Stomach (tissue), 9 donors: ENCODE measurements around the gene MSI2. TPM values are rescaled to one million over a fixed set of nuclear protein-coding genes. Genes with fewer than 3 reads are reported as not detected.

Experiments used
- DNase-seq, 2 donors: peaks; one replicate each; pipeline versions ENCODE4 v3.0.0 to v3.0.0-alpha.2; 2013 to 2019
- H3K27ac ChIP-seq, 5 donors: fragments of 200-600 bp in 4 of 5; sonication (generic) in 4 of 5; one replicate each; pipeline ENCODE4 v1.5.1; 2013 to 2019; ENCODE audit warnings: mild to moderate bottlenecking in 1 of 5, moderate library complexity in 1 of 5
- H3K27me3 ChIP-seq, 3 donors: fragments of 200-600 bp; sonication (generic); one replicate each; pipeline ENCODE4 v1.5.1; 2017 to 2019; ENCODE audit warnings: mixed run types in 1 of 3
- H3K36me3 ChIP-seq, 4 donors: fragments of 200-600 bp; sonication (generic); 1 replicate in 3 of 4; 2 replicates in 1 of 4; pipeline ENCODE4 v1.5.1; 2016 to 2019
- H3K4me1 ChIP-seq, 4 donors: fragments of 200-600 bp; sonication (generic); one replicate each; pipeline ENCODE4 v1.5.1; 2016 to 2019
- H3K4me3 ChIP-seq, 4 donors: fragments of 200-600 bp; sonication (generic) in 3 of 4; one replicate each; pipeline ENCODE4 v1.5.1; 2016 to 2019; ENCODE audit warnings: mild to moderate bottlenecking in 1 of 4
- H3K9me3 ChIP-seq, 4 donors: fragments of 200-600 bp; sonication (generic); one replicate each; pipeline ENCODE4 v1.5.1; 2016 to 2019
- EP300 ChIP-seq: sonication (generic); formaldehyde crosslinking; IDR thresholded peaks from one replicate; pipeline ENCODE4 v1.6.1; 2017; ENCODE audit warnings: antibody characterized with exemption
- POLR2A ChIP-seq, 4 donors: fragments of 450-650 bp; IDR thresholded peaks; one replicate each; pipeline ENCODE4 v1.6.1; 2016; ENCODE audit warnings: antibody characterized with exemption in 4 of 4, control low read depth in 2 of 4, mild to moderate bottlenecking in 1 of 4, moderate library complexity in 1 of 4
- POLR2AphosphoS5 ChIP-seq, 3 donors: sonication (generic); formaldehyde crosslinking; IDR thresholded peaks; one replicate each; pipeline ENCODE4 v1.6.1; 2016; ENCODE audit warnings: antibody characterized with exemption in 3 of 3
- WGBS, 5 donors: extraction: QIAGEN DNeasy Blood & Tissue Kit in 3 of 5; methylation state at CpG; one replicate each; pipeline versions ENCODE4 v1.1.5 to v1.1.7; 2013 to 2018; 5-methylcytosine and 5-hydroxymethylcytosine counted together
- intact Hi-C: fragments of 100-400 bp; cut with DNase I; formaldehyde crosslinking; loops from one replicate; pipeline ENCODE4 v1.15.1; 2023; ENCODE audit warnings: low total_unique reads
- polyA plus RNA-seq, 3 donors: library from polyadenylated mRNA; stranded (reverse); fragments of 200-250 nt; gene quantifications; one replicate each; pipeline ENCODE4 v1.2.3, GENCODE V29; 2013
- total RNA-seq, 5 donors: library from RNA; depleted of rRNA; stranded (reverse); fragments of >200 nt; gene quantifications; one replicate each; pipeline versions ENCODE4 v1.1.0 to v1.2.3, GENCODE V29; 2014 to 2016
- TF ChIP-seq, protein P1 (sequence below), 7 experiments: fragments of 450-650 bp in 4 of 7; fragments of 200-600 bp in 3 of 7; sonication (generic) in 3 of 7; IDR thresholded peaks; one replicate each; pipeline ENCODE4 v1.5.1; 2016 to 2019; ENCODE audit warnings: antibody characterized with exemption in 7 of 7, control low read depth in 2 of 7, mild to moderate bottlenecking in 1 of 7
- donor health status: healthy with polysubstance abuse.
- donor health status: Bipolar disorder and iron deficiency.
- donor health status: healthy.

The MSI2 gene
- total and polyA plus RNA-seq, 8 donors, result 8.3 to 72.4 (median 22.9) TPM

DNA sequence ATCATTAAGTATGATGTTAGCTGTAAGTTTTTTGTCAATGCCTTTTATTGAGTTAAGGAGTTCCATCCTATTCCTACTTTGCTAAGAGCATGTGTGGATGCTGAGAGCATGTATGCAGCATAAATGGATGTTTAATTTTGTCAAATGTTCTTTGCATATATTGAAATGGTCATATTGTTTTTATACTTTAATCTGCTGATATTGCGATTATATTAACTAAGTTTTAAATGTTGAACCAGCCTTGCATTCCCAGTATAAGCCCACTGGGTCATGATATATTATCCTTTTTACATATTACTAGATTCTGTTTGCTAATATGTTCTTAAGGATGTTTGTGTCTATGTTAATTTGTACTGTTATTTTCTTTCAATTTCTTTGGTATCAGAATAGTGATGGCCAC lies 435.6 kb downstream of the MSI2 start:
- 97 to 100% (median 97%) methylated on average over 1 of the region's 1 CpG for WGBS, 5 donors
- Histone ChIP-seq H3K4me1 (no peaks in the 10 kb centered on the region), H3K27me3 (peaks cover 0 to 3% (median 0%) of the 10 kb centered on the region in 3 donors), H3K27ac (no peak overlapping the region), H3K9me3 (peaks cover 0 to 4% (median 0%) of the 10 kb centered on the region in 4 donors), H3K4me3 (no peak overlapping the region), H3K36me3 (no peaks in the 10 kb centered on the region)
- TF ChIP-seq POLR2AphosphoS5 (IDR thresholded peaks at IDR 0.05) (no peak), EP300 (no peak), POLR2A (IDR thresholded peaks at IDR 0.05) (no peak)
- TF ChIP-seq, protein P1, sequence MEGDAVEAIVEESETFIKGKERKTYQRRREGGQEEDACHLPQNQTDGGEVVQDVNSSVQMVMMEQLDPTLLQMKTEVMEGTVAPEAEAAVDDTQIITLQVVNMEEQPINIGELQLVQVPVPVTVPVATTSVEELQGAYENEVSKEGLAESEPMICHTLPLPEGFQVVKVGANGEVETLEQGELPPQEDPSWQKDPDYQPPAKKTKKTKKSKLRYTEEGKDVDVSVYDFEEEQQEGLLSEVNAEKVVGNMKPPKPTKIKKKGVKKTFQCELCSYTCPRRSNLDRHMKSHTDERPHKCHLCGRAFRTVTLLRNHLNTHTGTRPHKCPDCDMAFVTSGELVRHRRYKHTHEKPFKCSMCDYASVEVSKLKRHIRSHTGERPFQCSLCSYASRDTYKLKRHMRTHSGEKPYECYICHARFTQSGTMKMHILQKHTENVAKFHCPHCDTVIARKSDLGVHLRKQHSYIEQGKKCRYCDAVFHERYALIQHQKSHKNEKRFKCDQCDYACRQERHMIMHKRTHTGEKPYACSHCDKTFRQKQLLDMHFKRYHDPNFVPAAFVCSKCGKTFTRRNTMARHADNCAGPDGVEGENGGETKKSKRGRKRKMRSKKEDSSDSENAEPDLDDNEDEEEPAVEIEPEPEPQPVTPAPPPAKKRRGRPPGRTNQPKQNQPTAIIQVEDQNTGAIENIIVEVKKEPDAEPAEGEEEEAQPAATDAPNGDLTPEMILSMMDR (IDR thresholded peaks at IDR 0.05), result no peak
- intact Hi-C loops, result no loop called here
- no peak for DNase-seq

DNA sequence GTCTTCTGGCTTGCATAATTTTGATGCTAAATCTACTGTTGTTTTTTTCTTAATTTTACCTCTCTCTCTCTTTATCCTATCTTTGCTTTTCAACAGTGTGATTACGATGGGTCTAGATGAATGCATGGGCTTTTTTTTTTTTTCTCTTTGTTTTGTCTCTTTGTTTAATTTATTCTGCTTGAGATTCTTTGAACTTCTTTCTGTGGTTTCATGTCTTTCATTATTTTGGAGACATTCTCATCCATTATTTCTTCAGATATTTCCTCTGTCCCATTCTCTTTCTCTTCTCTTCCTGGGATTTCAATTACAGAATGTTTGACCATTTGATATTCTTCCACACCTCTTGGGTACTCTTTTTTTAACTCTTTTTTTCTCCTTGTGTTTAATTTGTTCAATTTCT lies 436.4 kb downstream of the MSI2 start:
- peaks cover 0 to 4% (median 0%) of the 10 kb centered on the region in 4 donors for H3K9me3 ChIP-seq
- no peak overlapping the region for H3K27ac ChIP-seq
- H3K27me3 ChIP-seq, result peaks cover 0 to 3% (median 0%) of the 10 kb centered on the region in 3 donors
- peaks cover 0 to under 1% (median 0%) of the 10 kb centered on the region in 4 donors for H3K4me1 ChIP-seq
- H3K36me3 ChIP-seq, result no peaks in the 10 kb centered on the region
- no peak for DNase-seq
- no peak for TF ChIP-seq EP300
- TF ChIP-seq POLR2AphosphoS5 (IDR thresholded peaks at IDR 0.05), result no peak
- TF ChIP-seq POLR2A (IDR thresholded peaks at IDR 0.05), result no peak
- TF ChIP-seq, protein P1 (IDR thresholded peaks at IDR 0.05), result no peak
- WGBS, 5 donors, result 88 to 96% (median 93%) methylated on average over 1 of the region's 1 CpG
- intact Hi-C loops, result no loop called here
- H3K4me3 ChIP-seq, result no peak overlapping the region

DNA sequence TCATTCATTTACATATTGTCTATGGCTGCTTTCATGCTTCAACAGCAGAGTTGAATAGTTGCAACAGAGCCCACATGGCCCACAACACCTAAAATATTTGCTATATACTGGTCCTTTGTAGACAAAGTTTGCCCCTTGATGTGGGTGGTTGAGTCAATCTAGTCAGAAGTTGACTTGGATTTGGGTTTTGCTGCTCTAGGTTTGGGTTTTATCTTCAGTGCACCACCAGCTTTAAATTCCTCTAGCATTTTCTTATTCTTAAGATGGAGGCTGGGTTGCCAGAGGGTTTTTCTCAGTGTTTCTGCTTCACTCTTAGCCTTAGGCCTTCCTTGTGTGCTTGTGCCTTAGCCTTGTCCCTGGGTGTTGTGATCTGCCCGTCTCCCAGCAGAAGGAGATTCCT lies 437.7 kb downstream of the MSI2 start:
- Histone ChIP-seq H3K27me3 (peaks cover 0 to 3% (median 0%) of the 10 kb centered on the region in 3 donors), H3K27ac (no peak overlapping the region), H3K4me1 (peaks cover 0 to 7% (median 0%) of the 10 kb centered on the region in 4 donors), H3K4me3 (no peak overlapping the region), H3K36me3 (no peaks in the 10 kb centered on the region), H3K9me3 (peaks cover 0 to 4% (median 0%) of the 10 kb centered on the region in 4 donors)
- no peak for DNase-seq
- TF ChIP-seq EP300, result no peak
- intact Hi-C loops, result no loop called here
- WGBS, 5 donors, result 88 to 96% (median 95%) methylated on average over 1 of the region's 1 CpG

DNA sequence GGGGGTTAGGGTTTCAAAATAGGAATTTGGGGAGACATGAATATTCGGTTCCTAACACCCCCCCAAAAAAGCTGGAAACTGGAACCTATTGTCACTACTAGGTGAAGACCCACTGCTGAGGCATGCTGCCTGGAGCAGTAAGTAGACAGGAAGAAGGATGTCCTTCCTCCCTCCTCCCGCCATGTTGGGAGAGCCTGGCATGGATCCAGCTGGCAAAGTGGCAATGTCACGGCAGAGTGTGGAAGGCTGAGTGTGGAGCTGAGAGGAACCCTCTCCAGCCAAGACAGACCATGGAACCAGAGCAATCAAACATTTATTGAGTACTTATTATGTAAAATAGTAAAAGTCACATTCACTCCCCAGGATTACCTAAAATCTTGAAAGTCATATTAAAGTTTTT lies 439.7 kb downstream of the MSI2 start:
- 56 to 68% (median 62%) methylated on average over 3 of the region's 3 CpGs for WGBS, 5 donors
- Histone ChIP-seq H3K4me3 (no peak overlapping the region), H3K27ac (no peak overlapping the region), H3K36me3 (no peaks in the 10 kb centered on the region), H3K9me3 (peaks cover 0 to 4% (median 0%) of the 10 kb centered on the region in 4 donors), H3K27me3 (peaks cover 0 to 3% (median 0%) of the 10 kb centered on the region in 3 donors), H3K4me1 (peaks cover 0 to 7% (median 0%) of the 10 kb centered on the region in 4 donors)
- intact Hi-C loops, result no loop called here
- no peak for DNase-seq
- no peak for TF ChIP-seq POLR2A (IDR thresholded peaks at IDR 0.05)
- no peak for TF ChIP-seq POLR2AphosphoS5 (IDR thresholded peaks at IDR 0.05)
- TF ChIP-seq, protein P1 (IDR thresholded peaks at IDR 0.05), result no peak
- TF ChIP-seq EP300, result no peak

DNA sequence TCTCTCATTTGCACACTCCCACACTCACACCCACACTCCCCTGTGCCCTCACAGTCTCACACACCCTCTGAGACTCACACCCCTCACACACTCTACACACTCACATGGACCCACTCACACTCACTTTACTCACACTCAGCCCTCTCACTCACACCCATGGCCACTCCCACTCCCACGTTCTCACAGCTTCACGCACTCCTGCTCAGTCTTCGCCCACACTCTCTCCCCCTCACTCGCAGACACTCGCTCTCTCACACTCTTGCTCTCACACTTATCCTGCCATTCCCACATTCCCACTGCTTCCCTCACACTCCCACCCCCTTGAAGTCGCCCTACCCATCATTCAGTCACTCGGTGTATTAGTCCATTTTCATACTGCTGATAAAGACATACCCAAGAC lies 440.9 kb downstream of the MSI2 start:
- TF ChIP-seq EP300 (no peak), POLR2AphosphoS5 (IDR thresholded peaks at IDR 0.05) (no peak), POLR2A (IDR thresholded peaks at IDR 0.05) (no peak)
- TF ChIP-seq, protein P1 (IDR thresholded peaks at IDR 0.05), result no peak
- Histone ChIP-seq H3K4me3 (no peak overlapping the region), H3K27me3 (peaks cover 0 to 3% (median 0%) of the 10 kb centered on the region in 3 donors), H3K27ac (no peak overlapping the region), H3K9me3 (no peaks in the 10 kb centered on the region), H3K36me3 (no peaks in the 10 kb centered on the region), H3K4me1 (peaks cover 0 to 7% (median 0%) of the 10 kb centered on the region in 4 donors)
- intact Hi-C loops, result no loop called here
- 87 to 94% (median 91%) methylated on average over 7 of the region's 7 CpGs for WGBS, 5 donors
- no peak for DNase-seq
